Esophagus muscularis mucosa (tissue), 4 donors: ENCODE measurements around the gene CCDC50. TPM values are rescaled to one million over a fixed set of nuclear protein-coding genes. Genes with fewer than 3 reads are reported as not detected.

Experiments used
- DNase-seq: peaks from one replicate; pipeline ENCODE4 v3.0.0-alpha.2; 2017; ENCODE audit errors: extremely low spot score
- H3K27ac ChIP-seq, 4 donors: fragments of 200-600 bp; sonication (generic); replicated peaks in 1 of 4; 1 replicate in 3 of 4; 2 replicates in 1 of 4; pipeline ENCODE4 v1.5.1; 2016 to 2019; ENCODE audit warnings: mild to moderate bottlenecking in 1 of 4
- H3K27me3 ChIP-seq, 4 donors: fragments of 200-600 bp; sonication (generic); one replicate each; pipeline versions ENCODE4 v1.5.1 to v1.6.0; 2016 to 2019
- H3K36me3 ChIP-seq, 4 donors: fragments of 200-600 bp; sonication (generic); one replicate each; pipeline ENCODE4 v1.5.1; 2016 to 2019
- H3K4me1 ChIP-seq, 4 donors: fragments of 200-600 bp; sonication (generic); one replicate each; pipeline ENCODE4 v1.5.1; 2016 to 2019
- H3K4me3 ChIP-seq, 4 donors: fragments of 200-600 bp; sonication (generic); 1 replicate in 2 of 4; 2 replicates in 2 of 4; pipeline ENCODE4 v1.5.1; 2016 to 2019; ENCODE audit warnings: mild to moderate bottlenecking in 4 of 4, moderate library complexity in 1 of 4
- H3K9me3 ChIP-seq, 4 donors: fragments of 200-600 bp; sonication (generic); 1 replicate in 3 of 4; 2 replicates in 1 of 4; pipeline ENCODE4 v1.5.1; 2016 to 2019
- EP300 ChIP-seq: sonication (generic); formaldehyde crosslinking; IDR thresholded peaks from one replicate; pipeline ENCODE4 v1.6.1; 2017; ENCODE audit warnings: antibody characterized with exemption
- POLR2A ChIP-seq: fragments of 450-650 bp; IDR thresholded peaks from one replicate; pipeline ENCODE4 v1.6.1; 2017; ENCODE audit warnings: antibody characterized with exemption, moderate library complexity, mild to moderate bottlenecking, low read depth
- POLR2AphosphoS5 ChIP-seq, 2 donors: sonication (generic); formaldehyde crosslinking; IDR thresholded peaks; one replicate each; pipeline ENCODE4 v1.6.1; 2017; ENCODE audit warnings: antibody characterized with exemption in 2 of 2
- WGBS: methylation state at CpG from one replicate; pipeline ENCODE4 v1.1.5; 2018; 5-methylcytosine and 5-hydroxymethylcytosine counted together
- intact Hi-C: fragments of 100-400 bp; cut with DNase I; formaldehyde crosslinking; loops from one replicate; pipeline ENCODE4 v1.15.1; 2023
- total RNA-seq, 4 donors: library from RNA; depleted of rRNA; stranded (reverse); fragments of >200 nt; gene quantifications; one replicate each; pipeline versions ENCODE4 v1.1.0 to v1.2.1, GENCODE V29; 2016
- TF ChIP-seq, protein P1 (sequence below), 3 experiments: fragments of 200-600 bp in 2 of 3; fragments of 450-650 bp in 1 of 3; sonication (generic) in 2 of 3; IDR thresholded peaks; one replicate each; pipeline ENCODE4 v1.5.1; 2017 to 2019; ENCODE audit warnings: antibody characterized with exemption in 3 of 3, mild to moderate bottlenecking in 2 of 3, moderate library complexity in 1 of 3

CCDC50 gene
- total RNA-seq, 4 donors from 2014 or later, result 141 to 192 (median 165) TPM

DNA sequence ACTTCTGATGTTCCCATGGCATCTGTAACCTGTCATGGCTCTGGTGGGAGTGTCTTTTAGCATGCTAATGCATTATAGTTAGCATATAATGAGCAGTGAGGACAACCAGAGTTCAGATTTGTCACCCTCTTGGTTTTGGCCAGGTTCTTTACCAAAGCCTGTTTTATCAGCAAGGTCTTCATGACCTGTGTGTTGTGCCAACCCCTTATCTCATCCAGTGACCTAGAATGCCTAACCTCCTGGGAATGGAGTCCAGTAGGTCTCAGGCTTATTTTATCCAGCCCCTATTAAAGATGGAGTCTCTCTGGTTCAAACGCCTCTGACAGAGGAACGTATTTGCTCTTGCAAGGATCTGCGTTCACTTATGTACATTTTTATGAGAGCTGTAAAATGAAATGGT, 61.4 kb downstream of the CCDC50 start:
- intact Hi-C loops, result loop anchor here (10.0 kb wide), 1 partner anchor 66 kb away; the partner anchor contains the start of gene CCDC50
- Histone ChIP-seq H3K4me1 (peaks cover 0 to 15% (median 9%) of the 10 kb centered on the region in 4 donors), H3K27me3 (no peaks in the 10 kb centered on the region), H3K36me3 (peaks cover 10 to 41% (median 28%) of the 10 kb centered on the region in 4 donors), H3K9me3 (no peaks in the 10 kb centered on the region), H3K27ac (no peak overlapping the region), H3K4me3 (no peak overlapping the region)
- WGBS, result 95% methylated on average over 3 of the region's 3 CpGs
- no peak for TF ChIP-seq POLR2A
- TF ChIP-seq, protein P1, sequence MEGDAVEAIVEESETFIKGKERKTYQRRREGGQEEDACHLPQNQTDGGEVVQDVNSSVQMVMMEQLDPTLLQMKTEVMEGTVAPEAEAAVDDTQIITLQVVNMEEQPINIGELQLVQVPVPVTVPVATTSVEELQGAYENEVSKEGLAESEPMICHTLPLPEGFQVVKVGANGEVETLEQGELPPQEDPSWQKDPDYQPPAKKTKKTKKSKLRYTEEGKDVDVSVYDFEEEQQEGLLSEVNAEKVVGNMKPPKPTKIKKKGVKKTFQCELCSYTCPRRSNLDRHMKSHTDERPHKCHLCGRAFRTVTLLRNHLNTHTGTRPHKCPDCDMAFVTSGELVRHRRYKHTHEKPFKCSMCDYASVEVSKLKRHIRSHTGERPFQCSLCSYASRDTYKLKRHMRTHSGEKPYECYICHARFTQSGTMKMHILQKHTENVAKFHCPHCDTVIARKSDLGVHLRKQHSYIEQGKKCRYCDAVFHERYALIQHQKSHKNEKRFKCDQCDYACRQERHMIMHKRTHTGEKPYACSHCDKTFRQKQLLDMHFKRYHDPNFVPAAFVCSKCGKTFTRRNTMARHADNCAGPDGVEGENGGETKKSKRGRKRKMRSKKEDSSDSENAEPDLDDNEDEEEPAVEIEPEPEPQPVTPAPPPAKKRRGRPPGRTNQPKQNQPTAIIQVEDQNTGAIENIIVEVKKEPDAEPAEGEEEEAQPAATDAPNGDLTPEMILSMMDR (IDR thresholded peaks at IDR 0.05), result no peak
- TF ChIP-seq POLR2AphosphoS5 (IDR thresholded peaks at IDR 0.05), result no peak
- no peak for TF ChIP-seq EP300
- no peak for DNase-seq

DNA sequence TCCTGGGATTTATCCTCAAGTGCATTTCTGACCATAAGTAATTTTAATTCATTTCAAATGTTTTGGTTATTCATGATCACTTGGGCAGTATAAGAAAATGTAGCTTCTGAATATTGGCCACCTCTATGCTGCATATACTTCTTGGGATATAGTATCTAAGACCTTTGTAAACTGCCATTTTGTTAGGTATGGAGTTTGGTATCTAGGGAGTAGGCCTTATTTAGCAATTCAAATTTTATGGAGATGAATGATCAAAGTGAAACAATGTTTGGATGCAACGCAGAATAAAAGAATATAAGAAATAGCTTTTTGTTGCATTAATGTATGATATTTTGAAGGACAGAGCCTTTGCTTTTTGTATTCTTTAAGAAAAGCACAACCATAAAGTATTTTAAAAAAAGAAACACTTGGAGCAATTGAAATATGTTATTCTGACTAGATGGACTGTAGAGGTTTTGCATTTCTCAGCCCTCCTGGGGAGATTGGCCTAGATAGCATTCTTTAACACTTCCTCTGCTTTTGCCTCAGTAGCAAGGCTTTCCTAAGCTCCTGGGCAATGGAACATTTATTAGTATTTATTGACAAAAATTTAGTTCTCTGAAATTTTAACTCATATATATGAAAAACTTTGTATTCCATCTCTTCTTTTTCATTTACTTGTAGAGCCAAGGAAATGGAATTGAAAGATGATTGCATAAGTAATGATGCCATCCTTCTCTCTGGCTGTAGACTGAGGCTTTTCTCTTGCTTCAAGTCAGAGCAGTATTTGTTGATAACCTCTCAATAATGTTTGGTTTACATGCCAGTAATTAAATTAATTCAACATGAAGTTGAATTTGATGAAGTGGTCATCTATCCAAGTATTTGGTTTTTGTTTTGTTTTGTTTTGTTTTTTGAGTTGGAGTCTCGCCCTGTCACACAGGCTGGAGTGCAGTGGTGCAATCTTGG, 62.9 kb downstream of the CCDC50 start:
- intact Hi-C loops, result loop anchor here (10.0 kb wide), 1 partner anchor 67 kb away; the partner anchor contains the start of gene CCDC50
- H3K27me3 ChIP-seq, result no peaks in the 10 kb centered on the region
- H3K9me3 ChIP-seq, result no peaks in the 10 kb centered on the region
- no peak overlapping the region for H3K27ac ChIP-seq
- DNase-seq, result no peak
- peaks cover 10 to 48% (median 33%) of the 10 kb centered on the region in 4 donors for H3K36me3 ChIP-seq
- TF ChIP-seq POLR2AphosphoS5 (IDR thresholded peaks at IDR 0.05) (no peak), POLR2A (no peak), EP300 (no peak)
- TF ChIP-seq, protein P1 (IDR thresholded peaks at IDR 0.05), result no peak
- no peak overlapping the region for H3K4me3 ChIP-seq
- peaks cover 0 to 15% (median 9%) of the 10 kb centered on the region in 4 donors for H3K4me1 ChIP-seq
- WGBS, result 98% methylated on average over 2 of the region's 2 CpGs

- H3K27me3 ChIP-seq, result no peaks in the 10 kb centered on the region
- intact Hi-C loops, result loop anchor here (10.0 kb wide), 1 partner anchor 68 kb away; the partner anchor contains the start of gene CCDC50
- DNase-seq, result no peak
- H3K27ac ChIP-seq, result no peak overlapping the region
- no peaks in the 10 kb centered on the region for H3K9me3 ChIP-seq
- H3K36me3 ChIP-seq, result peaks cover 10 to 52% (median 33%) of the 10 kb centered on the region in 4 donors
- TF ChIP-seq POLR2A (no peak), EP300 (no peak), POLR2AphosphoS5 (IDR thresholded peaks at IDR 0.05) (no peak)
- TF ChIP-seq, protein P1 (IDR thresholded peaks at IDR 0.05), result no peak
- H3K4me3 ChIP-seq, result no peak overlapping the region
- H3K4me1 ChIP-seq, result peaks cover 0 to 15% (median 9%) of the 10 kb centered on the region in 4 donors
Measured at GRCh38 chr3:191393146-191393545, 64.0 kb downstream of the CCDC50 start.

GRCh38 chr3:191397771-191398170, 68.6 kb downstream of the CCDC50 start:
- DNase-seq, result no peak
- Histone ChIP-seq H3K4me1 (peaks cover 0 to 12% (median 8%) of the 10 kb centered on the region in 4 donors), H3K27me3 (no peaks in the 10 kb centered on the region), H3K27ac (no peak overlapping the region), H3K36me3 (peaks cover 0 to 24% (median 9%) of the 10 kb centered on the region in 4 donors), H3K4me3 (no peak overlapping the region), H3K9me3 (no peaks in the 10 kb centered on the region)
- intact Hi-C loops, result loop anchor here (5.0 to 10.0 kb wide), 2 partner anchors 73 to 150 kb away; partner anchors contain the start of gene CCDC50
- TF ChIP-seq, protein P1 (IDR thresholded peaks at IDR 0.05), result no peak
- TF ChIP-seq POLR2AphosphoS5 (IDR thresholded peaks at IDR 0.05) (no peak), EP300 (no peak), POLR2A (no peak)
- WGBS, result 90% methylated on average over 3 of the region's 3 CpGs
